GM12892 (cell line): Measurements from ENCODE around the gene TMPRSS13.
A peak's percentile ranks its signal among the peaks of the same experiment; 100 is the strongest.

Experiments
- DNase-seq: peaks from one replicate; pipeline ENCODE4 v3.0.0; 2011; ENCODE audit not compliant: insufficient read length
- FAIRE-seq: peaks from 2 replicates; lab custom pipeline; 2011; peaks lifted over from hg19 to GRCh38; lab: Jason Lieb, UNC
- POLR2A ChIP-seq: IDR thresholded peaks from 2 replicates; pipeline ENCODE4 v1.6.1; 2011; ENCODE audit warnings: low read depth, low read length, control low read depth
- POLR2AphosphoS5 ChIP-seq: IDR thresholded peaks from 2 replicates; pipeline ENCODE4 v1.6.1; 2011; ENCODE audit warnings: low read depth, low read length, control low read depth
- TAF1 ChIP-seq: IDR thresholded peaks from 2 replicates; pipeline ENCODE4 v1.6.1; 2011; ENCODE audit warnings: low read depth, mild to moderate bottlenecking, control low read depth, low read length, borderline replicate concordance

TMPRSS13 gene

DNA sequence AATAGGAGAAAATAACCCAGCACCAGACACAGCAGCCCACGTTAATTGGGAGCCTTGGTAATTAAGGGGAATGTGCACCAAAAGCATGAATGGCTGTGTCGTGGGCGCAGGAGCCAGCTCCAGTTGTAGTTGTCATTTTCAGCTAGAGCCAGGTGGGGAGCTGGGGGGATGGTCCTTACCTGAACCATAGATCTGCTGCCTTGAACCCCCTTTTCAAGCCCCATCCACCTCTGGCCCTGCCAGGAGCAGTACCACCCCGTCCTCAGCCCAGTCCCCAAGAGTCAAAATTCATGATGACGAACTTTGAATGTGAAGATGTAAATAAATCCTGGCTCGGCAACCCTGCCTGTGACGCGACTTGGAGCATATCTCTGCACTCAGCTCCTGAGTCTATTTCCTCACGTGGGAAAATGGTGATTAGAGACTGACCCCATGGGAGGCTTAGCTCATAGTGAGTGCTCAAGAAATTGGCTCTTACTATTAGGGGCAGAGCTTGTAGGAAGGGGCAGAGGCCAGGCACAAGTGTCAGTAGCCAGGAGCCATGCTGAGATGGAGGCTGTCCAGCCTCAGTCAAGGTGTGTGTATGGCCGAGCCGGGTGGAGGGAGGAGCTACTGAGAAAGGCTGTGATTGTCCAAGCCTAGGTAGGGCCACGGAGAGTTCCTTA is 52.0 kb downstream of the TMPRSS13 start:
- DNase-seq (no peak), FAIRE-seq (no peak)
- TF ChIP-seq POLR2A (no peak), POLR2AphosphoS5 (no peak), TAF1 (no peak)

DNA sequence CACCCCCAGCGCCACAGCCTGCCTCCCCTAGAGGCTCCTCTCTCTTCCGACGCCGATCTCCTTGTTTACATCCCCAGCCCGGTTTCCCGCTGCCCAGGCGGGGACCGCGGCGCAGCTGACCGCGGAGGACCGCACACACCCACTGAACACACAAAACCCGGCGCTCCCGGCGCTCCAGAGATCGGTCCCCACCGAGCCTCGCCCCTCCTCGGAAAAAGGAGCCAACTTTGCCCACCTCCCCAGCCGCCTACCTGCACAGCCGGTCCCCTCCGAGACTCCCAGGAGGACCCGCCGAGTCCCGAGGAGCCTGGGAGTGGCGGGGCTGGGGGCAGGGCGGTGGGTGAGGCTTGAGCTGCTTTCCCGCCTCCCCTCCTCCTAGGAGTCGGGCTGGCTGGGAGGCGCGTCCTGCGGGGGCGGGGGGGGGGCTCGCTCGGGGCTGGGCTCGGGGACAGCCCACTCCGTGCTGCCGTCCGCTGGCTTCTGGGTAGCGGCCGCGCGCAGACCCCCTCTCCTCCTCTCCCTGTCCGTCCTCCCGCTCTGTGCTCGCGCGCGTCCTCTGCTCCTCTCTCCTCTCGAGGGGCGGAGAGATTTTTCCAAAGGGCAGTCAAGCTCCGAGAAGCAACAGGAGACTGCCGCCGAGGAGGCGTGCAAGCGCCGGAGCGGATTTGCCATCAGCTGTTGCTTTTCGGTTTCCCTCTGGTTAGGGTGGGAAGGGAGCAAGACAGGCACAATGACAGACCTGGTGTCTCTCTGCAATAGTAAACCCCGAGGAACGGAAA is 52.7 kb downstream of the TMPRSS13 start, which contains the start of gene FXYD6:
Gene FXYD6, minus strand, starts transcription at position 318 of the 779 bp plus-strand sequence. CDS start 33,882 bp downstream, outside the sequence.
- FAIRE-seq (no peak), DNase-seq (no peak)
- no peak for TF ChIP-seq TAF1

DNA sequence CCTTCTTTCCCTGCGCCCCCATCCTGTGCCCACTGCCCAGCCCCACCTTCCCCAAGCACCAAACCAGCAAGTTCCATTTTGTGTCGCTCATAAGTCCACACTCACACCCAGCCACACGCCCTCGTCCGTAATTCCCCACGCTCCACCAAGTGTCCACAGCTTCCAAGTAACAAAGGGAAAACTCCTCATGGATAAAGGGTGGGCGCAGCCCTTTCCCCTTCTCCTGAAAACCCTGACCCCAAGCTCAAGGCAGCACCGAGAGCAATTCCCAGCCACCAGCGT is 53.2 kb downstream of the TMPRSS13 start:
- TF ChIP-seq TAF1 (no peak), POLR2A (no peak), POLR2AphosphoS5 (no peak)
- FAIRE-seq: no peak
- DNase-seq: no peak

DNA sequence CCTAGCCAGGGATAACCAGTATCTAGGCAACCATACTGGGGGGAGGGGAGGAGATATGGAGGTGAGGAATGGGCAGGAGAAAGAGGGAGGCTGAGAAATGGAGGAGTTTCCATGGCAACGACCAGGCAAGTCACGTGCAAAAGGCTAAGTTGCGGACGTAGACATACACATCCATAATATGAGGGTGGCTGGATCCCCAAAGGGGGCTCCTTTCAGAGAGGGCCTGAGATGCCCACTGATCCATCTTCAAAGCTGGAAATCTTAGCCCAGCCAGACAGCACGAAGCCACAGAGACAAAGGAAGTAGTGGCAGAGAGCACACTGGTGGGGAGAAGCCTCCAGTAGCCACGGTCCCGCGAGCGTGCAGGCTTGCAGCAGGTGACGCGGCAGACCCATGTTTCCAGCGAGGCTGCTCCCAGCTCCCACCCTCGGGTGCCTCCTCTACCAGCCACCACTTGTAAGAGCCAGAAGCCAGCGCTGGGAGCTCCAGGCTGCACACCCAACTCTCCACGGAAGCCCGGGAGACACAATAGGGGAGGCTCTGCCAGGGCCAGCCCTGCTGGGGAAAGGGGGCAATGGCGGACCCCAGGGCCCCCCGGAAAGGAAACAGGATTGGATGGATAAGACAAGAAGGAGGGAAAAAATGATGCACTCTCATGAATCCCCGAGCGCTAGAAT is 53.7 kb downstream of the TMPRSS13 start:
- no peak for FAIRE-seq

DNA sequence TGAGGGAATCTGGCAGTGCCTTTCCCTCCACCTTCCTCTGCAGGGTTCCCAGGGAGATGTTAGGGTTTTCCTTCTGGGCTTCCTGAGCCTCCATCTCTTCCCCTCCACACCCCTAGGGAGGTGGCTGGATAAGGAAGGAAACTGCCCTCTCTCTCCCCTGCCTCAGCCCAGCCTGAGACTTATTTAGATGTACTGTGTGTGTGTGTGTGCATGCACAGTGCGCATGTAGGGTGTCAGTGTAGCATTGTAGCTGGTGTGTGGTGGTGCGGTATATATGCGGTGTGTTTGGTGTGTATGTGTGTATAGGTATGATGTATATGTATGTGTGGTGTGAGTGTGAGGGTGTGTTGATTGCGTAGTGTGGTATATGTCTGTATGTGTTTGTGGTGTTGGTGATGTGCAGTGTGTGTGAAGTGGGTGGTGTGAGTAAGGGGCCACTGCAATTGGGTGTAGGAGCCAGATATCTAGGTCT is 54.3 kb downstream of the TMPRSS13 start:
- FAIRE-seq: peak; percentile 75

More for the DNA sequence above, 53.7 kb downstream of the TMPRSS13 start:
- TF ChIP-seq POLR2A: no peak
- no peak for TF ChIP-seq POLR2AphosphoS5
- no peak for TF ChIP-seq TAF1
- no peak for DNase-seq

DNA sequence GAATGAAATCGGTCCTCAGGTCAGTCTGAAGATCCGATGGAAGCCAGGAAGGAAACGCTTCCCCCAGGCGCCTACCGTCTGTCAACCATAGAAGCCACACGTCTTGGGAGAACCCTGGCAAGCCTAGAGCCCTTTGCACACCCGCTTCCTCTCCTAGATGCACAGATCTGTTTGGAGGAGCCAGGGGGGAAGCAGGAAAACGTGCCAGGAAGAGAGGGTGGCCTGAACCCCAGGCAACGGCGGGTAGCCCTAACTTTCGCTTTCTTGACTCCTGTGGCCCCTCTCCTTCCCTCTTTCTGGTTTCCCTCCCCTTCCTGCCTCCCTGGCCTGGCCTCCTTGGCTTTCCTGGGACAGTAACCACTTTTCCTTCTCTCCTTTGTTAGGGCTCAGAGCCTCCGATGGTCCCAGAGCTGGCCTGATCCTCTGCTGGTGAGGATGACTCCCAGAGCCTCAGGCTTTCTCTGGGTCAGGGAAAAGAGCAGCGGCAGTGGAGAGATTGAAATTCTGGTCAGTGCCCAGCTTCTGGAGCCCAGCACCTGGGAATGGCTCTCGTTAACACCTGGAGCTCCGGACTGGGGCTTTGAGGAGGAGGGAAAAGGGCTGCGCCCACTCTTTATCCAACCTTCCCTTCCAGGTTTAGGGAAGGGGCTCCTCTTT is 54.8 kb downstream of the TMPRSS13 start:
- DNase-seq: no peak
- FAIRE-seq: no peak
- TF ChIP-seq POLR2AphosphoS5: no peak
- TF ChIP-seq POLR2A: no peak
- no peak for TF ChIP-seq TAF1

More for the DNA sequence above, 54.3 kb downstream of the TMPRSS13 start:
- no peak for DNase-seq
- TF ChIP-seq POLR2A (no peak), POLR2AphosphoS5 (no peak), TAF1 (no peak)

DNA sequence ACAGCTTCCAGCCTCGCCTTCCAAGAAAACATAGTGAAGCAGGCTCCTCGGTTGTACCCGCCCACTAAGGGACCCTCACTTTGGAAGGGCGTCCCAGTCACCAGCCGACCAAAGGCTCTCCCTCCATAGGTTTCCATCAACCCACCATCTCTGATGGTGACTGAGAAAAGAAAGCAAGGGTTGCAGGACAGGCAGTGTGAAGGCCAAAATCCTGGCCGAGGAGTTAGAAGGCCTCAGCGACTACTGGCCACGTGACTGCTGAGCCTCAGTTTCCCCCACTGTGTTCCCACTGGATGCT is 55.4 kb downstream of the TMPRSS13 start:
- no peak for TF ChIP-seq TAF1
- no peak for TF ChIP-seq POLR2A
- TF ChIP-seq POLR2AphosphoS5: no peak
- DNase-seq (no peak), FAIRE-seq (no peak)

DNA sequence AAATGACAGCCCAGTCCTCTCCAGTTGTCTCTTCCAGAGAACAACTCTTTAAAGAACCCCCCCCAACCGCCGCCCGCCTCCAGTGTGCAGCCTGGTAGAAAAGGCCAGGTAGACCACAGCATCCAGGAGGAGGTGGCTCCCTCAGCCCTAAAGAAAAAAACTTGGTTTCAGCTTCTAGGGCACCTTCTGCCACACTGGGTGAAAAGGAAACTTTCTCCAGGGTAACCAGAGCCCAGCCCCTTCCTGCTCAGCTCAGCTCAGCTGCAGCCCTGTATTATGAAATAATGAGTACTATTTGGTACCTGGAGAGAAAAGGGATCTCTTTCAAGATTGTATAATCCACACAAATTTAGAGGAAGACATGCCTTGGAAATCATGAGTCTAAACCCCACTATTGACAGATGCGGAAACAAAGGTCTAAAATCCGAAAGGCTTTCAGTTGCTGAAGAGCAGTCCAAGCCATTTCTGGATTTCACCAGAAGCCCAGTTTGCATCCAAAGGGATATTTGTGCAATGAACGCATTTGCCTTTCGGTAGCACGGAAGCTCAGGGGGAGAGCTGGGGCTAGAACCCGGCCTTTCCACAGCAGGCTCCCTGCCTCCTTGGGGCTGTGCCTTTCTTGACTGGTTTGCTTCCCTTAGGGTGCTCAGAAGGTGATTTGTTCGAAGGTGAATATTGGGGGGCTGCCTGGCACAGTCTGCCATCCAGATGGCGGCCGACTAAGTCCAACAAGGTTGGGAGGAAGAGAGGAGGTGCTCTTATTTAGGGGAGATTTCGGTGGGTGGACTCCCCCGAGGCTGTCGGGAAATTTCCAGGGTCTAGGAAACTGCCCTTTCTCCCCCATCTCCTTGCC is 56.0 kb downstream of the TMPRSS13 start:
- no peak for DNase-seq
- no peak for TF ChIP-seq TAF1
- TF ChIP-seq POLR2A: no peak
- FAIRE-seq: no peak

DNA sequence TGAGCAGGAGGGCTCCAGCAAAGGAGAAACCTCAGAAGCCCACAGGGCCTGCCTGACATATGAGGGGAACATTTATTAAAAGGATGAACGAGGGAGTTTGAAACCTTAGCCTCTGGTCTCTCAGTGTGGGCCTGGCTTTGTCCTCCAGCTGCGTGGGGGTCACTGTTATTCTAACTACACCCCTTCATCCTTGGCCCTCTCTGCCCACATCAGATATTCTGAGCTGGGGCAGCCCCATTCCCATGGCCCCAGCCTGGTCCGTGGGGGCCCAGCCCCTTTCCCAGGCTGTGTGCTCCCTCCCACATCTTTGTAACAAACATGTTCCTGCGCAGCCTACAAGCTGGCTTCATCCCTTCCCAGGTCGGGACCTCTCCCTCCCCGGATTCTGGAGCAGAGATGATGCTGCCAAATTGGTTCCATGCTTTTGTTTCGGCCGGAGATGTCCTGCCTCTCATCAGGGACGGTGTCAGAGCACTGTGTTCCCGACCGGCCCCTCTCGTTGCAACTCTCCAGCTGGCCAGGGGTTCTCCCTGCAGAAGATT is 56.7 kb downstream of the TMPRSS13 start:
- no peak for TF ChIP-seq POLR2A
- TF ChIP-seq POLR2AphosphoS5: no peak
- no peak for TF ChIP-seq TAF1
- FAIRE-seq (no peak), DNase-seq (no peak)

DNA sequence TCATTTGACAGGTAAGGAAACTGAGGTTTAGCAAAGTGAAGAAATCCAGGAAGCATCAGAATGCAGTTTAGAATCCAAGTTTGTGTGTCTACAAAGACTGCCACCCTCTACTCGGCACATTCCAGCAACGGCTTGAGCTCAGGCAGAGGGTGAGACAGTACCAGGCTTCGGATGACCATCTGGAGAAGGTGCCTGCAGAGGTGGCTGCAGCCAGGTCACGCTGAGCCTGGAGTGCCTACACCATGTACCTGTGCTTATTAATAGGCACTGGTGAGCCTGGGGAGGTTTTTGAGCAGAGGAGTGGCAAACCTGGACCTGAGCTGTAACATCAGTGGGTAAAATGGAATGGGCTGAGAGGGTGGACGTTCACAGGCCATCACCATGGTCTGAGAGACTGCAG is 57.4 kb downstream of the TMPRSS13 start:
- DNase-seq (no peak), FAIRE-seq (no peak)
- TF ChIP-seq TAF1 (no peak), POLR2AphosphoS5 (no peak)
